LoVo (cell line): ENCODE results near the gene HTR1D.
A peak's percentile ranks its signal among the peaks of the same experiment; 100 is the strongest.
"Not testable (repeated sequence)": the region's sequence is repeated elsewhere in the genome, so short reads cannot be mapped to it uniquely, and the experiment has no call there.

Experiments
- DNase-seq: peaks from one replicate; pipeline ENCODE4 v3.0.0-alpha.2; 2016; ENCODE audit warnings: low spot score

HTR1D gene

DNA sequence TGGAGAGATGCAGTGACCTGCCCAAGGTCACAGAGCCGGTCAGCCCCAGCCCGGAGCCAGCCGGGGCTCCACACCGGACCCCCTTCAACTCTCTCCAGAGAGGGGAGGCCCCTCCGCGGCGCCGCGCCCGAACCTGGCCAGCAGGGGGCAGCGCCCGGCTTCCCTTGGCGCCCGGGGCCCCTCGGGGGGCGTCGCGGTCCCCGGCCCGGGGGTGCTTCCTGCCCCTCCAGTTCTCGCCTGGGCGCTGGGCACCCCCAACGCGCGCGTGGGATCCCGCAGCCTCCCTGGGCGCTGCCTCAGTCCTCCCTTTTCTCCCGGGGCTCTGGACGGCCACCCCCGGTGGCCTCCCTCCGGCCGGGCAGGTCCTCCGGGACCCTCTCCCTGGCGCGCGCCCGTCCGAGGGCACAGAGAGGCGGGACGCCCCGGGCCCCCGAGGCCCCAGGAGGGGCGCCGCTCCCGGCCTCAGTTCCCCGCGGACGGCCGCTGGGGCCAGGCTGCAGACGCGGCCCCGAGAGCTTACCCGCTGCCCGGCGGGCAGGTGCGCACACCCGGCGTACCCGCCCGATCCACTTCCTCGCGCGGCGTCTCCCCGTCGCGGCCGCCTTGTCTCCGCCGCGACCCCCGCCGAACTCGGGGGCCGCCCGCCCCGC is 406 bp downstream of the HTR1D start:
- peak; percentile 19 for DNase-seq

DNA sequence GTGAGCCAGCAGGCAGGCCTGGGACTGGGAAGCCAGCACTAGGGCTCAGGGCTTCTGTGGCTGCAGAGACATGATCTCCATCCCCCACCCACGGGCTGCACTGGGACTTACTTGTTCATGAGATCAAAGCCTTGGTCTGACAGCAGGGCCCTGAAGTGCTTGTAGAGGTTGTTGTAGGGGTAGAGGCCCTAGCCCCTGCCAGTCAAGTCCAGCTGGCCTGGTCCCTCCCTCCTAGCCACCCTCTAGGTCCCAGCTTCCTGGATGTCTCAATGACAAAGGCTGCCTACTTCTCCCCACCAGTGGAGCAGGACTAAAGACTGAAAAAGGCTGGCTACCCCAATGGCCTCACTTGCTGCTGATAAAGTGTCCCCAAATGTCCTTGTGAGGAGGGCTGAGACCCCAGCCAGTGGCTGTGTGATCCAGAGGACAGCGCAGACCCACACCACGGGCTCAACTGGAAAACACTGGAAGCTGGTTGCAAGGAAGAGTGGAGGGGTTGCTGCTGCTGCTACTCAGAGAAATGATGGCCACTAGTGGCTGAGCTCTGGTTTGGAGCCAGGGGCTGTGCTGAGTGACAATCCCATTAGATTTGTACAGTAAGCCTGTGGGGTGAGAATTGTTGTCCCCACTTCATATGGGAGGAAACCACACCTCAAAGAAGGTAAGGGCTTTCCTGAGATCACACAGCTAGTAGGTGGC is 1.4 kb downstream of the HTR1D start:
- no peak for DNase-seq

DNA sequence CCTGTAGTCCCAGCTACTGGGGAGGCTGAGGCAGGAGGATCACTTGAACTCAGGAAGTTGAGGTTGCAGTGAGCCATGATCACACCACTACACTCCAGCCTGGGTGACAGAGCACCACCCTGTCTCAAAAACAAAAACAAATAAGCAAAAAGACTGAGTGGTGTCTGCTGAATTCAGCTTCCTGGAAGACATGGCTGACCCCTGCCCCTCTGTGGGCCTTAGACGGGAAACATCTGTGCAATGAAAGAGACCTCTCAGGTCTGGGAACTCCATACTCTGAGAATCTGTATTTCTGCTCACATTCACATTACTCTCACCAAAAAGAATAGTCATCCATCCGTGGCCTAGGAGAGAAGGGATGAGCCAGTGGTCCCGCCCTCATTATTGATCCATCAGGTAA is 2.0 kb downstream of the HTR1D start:
- no peak for DNase-seq

DNA sequence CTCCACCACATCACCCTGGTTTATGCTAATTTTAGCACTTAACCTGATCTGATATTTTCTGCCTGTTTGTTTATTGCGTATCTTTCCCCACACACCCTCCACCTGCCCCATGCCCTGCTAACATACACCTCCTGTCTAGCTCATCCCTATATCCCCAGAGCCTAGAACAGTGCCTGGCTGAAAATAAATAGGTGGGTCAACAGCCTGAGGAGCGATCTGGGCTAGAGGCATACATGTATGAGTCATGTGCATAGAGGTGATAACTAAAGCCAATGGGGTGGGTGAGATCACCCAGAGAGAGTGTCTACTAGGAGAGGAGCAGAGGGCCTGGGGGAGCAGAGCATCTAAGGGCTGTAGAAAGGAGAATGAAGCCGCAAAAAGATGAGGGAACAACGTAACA is 2.7 kb downstream of the HTR1D start:
- no peak for DNase-seq

DNA sequence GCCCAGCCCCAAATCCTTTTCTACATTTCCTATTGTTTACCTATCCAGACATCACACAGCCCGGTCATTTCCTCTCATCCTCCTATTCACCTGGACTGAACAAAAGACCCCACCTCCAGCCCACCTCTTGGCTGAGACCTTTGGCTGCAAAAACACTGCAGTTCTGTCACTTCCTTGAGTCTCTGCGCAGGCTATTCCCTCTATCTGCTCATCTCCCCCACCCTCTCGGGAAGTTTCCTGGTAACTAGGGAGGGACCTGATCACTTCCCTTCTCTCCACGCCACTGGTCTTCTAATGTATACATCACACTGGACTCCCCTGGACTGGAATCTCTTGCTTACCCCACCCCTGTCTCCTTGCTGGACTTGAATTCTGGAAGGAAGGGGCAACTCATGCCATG is 5.3 kb downstream of the HTR1D start:
- no peak for DNase-seq

DNA sequence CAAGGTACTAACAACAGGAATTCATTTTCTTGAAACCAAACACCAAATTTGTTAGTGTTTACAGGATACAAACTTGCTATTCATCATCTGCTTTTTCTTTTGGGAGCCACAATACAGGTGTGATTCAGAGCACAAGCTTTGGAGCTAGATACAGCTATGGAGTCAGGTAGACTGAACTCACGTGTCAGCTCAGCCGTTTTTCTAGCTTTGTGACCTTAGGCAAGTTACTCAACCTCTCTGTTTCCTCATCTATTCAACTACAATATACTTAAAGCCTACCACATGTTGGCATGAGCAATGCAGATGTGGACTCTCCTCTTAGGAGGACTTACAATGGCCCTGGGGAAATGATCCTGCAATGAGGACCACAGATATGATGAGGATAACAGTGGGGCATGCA is 6.3 kb downstream of the HTR1D start:
- DNase-seq = no peak

DNA sequence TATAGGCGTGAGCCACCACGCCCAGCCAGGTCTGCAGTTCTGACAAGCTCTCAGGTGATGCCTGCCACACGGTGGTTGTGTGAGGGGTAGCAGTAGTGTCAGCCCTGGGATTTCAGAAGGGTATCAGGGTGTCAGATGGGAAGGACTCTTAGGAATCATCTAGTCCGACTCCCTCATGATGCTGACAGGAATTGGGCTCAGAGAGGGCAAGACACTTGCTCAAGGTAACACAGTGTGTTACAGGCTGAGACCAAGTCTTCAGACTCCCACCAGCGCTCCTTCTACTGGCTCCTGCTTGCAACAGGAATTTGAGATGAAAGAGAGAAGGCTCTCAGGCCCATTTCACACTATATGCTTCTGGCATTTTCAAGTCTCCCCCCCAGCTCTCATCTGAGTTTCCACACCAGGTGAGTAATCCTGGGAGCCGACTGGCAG is 6.9 kb downstream of the HTR1D start:
- no peak for DNase-seq

DNA sequence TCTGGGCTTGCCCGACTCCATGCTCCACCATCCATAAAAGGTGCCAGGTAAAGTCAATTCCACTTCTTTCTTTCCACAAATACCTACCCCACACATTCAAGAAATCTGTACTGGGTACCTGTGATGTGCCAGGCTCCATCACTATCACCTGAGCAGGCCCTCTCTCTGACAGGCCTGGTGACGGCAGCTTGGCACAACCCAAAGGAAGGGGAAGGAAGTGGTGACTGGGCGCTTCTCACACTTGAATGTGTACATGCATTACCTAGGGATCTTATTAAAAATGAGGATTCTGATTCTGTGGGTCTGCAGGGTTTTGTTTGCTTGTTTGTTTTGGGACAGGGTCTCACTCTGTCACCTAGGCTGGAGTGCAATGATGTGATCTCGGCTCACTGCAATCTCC is 7.5 kb downstream of the HTR1D start:
- DNase-seq = no peak

DNA sequence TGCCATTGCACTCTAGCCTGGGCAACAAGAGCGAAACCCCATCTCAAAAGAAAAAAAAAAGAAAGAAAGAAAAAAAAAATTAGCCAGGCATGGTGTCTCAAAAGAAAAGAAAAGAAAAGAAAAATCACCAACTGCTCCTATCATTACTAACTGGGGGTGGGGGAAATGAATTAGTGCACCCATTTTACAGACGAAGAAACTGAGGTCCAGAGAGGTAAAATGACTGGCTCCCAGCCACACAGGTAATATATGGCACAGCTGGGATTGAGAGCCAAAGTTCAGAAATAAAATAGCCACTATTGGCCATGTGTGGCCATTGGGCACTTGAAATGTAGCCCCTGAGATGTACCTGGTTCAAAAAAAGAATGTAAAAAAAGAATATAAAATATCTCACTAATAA is 8.8 kb downstream of the HTR1D start:
- DNase-seq = no peak

DNA sequence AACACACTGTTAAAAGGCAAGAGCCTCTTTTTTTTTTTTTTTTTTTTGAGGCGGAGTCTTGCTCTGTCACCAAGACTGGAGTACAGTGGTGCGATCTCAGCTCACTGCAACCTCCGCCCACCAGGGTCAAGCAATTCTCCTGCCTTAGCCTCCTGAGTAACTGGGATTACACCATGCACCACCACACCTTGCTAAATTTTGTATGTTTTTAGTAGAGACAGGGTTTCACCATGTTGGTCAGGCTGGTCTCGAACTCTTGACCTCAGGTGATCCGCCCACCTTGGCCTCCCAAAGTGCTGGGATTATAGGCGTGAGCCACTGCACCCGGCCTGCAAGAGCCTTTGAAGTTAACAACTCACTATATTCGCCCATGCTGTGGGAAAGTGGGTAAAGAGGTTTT is 9.6 kb downstream of the HTR1D start:
- not testable (repeated sequence) for DNase-seq

DNA sequence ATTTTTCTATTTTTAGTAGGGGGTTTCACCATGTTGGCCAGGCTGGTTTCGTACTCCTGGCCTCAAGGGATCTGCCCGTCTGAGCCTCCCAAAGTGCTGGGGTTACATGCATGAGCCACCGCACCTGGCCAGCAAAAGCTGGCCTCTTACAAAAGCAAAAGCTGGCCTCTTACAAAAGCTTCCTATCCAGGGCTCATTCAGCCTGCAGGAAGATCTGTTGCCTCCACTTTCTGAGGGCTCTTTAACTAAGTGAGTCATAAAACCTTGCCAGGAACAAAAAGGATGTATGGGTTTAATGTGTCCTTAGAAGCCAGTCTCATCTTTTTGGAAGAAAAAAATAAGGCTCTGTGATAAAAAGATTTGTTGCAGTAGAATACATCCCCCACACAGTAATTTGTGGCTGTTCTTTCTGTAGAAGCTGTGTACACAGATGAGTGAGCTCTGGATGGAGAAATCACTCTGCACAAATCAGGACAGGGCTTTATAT is 15.0 kb downstream of the HTR1D start:
- no peak for DNase-seq

DNA sequence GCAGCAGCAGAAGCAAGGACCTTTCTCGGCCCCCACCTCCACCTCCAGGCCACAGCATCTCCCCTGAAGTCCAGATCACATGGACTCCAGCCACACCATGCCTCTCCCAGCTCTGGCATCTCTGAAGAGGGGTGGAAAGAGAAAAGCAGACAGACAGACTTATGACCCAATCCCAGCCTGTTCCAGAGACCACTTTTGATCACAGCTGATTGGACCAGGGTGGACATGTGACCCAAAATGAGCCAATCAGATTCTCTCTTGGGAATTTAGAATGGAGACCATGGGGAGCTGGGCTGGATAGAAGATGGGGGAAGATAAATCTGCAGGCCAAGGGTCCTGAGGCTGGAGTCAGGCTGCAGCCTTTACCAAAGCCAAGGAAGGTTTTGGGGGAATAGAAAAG is 16.4 kb downstream of the HTR1D start:
- no peak for DNase-seq

DNA sequence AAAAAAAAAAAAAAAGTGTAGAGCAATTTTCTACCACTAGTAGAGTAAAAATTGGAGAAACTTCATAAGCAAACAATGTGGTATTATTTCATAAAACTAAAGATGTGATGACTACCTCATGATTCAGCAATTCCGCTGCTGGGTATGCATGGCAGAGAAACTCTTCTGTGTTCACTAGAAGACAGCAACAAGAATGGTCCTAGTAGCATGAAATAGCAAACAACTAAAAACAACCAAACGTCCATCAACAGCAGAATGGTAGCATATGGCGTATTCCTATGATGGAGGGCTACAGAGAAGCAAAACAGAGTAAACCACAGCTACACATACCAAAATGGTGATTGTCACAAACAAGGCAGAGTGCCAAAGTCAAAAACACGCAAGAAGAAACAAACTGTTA is 18.9 kb downstream of the HTR1D start:
- no peak for DNase-seq

DNA sequence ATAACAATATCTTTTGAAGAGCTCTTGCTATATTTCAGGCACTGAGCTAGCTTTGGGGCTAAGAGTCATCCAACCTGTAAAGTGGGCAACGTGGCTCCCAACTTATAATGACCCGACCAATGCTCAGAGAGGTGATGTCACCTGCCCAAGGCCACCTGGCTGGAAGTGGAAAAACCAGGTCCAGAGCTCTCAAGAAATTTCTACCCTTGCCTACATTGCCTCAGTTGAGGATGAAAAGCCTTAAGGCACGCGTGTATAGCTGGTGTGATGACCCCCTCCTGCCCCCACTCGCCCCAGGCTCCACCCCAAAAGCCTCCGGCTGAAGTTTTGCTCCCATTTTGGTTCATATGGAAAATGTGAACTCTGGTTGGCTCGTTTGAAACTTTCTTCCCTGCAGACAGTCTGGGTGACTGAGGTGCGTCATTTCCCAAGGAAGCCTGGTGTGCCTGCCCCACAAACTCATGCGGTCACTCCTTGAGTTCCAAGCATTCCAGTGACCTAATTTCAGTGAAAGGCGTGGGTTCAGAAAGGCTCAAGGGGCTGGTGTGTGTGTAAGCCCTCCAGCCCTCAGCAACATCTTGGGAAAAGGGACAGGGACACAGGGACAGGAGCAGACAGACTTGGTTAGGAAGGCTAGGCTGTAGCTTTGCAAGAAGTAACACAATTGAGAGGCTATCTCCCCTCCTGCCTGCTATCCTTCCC is 20.5 kb downstream of the HTR1D start:
- peak; percentile 74 for DNase-seq

DNA sequence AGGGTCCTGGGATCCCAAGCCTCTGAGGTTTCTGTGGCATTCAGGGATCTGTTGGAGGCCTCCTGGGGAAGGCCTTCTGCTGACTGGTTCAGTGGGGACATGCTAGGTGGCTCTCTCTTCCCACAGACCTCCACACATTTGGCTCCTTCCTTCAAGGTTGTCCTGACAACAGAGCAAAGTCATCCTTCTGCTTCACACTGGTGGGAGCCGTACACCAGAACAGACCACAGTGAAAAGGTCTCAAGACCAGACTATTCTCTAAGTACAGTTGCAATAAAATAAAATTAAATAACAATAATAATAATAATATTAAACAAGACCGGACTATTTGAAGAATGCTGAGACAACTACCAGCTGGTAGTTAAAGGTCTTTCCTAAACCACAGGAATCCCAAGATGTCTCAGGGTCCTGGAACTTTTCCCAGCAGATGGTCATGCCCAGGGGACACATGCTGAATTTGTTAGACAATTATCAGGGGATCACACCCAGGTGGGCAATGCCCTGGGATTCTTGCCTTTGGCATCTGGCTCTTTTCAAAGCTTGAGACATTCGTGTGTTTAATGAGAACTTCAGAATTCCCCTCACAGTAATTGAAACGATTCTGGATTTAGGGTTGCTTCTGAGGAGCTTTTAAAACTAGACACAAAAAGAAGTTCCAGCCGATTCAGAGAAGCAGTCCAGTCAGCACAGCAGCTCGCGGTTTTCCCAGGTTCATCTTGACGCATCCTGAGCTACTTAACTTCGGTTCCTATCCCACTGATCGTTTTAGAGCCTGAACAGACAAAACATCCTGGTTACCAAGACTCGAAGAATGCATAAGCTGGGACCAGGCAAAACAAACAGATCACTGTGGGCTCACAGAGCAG is 22.9 kb downstream of the HTR1D start:
- DNase-seq = peak; percentile 24

DNA sequence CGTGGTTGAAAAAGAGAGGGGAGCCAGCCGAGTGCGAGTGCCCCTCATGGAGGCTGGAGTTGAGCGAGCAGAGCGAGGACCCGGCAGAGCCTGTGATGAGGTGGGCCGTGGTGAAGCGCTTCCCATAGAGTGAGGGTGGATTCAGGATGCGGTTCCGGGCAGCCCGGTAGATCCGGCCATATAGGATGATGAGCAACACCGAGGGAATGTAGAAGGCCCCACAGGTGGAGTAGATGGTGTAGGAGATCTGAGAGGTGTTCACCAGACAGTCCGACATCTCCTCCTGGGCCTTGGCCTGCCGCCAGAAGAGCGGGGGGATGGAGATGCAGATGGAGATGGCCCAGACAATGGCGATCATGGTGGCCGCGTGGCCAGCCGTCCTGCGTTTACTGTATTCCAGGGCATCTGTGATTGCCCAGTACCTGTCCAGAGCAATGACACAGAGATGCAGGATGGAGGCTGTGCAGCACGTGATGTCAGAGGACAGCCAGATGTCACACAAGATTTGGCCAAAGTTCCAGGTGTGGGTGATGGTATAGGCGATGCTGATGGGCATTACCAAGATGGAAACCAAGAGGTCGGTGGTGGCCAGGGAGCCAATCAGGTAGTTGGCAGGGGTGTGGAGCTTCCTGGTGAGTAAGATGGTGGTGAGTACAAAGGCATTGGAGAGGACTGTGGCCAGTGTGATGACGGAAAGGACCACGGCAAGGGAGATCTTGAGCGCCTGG is 23.7 kb downstream of the HTR1D start:
- DNase-seq = no peak

DNA sequence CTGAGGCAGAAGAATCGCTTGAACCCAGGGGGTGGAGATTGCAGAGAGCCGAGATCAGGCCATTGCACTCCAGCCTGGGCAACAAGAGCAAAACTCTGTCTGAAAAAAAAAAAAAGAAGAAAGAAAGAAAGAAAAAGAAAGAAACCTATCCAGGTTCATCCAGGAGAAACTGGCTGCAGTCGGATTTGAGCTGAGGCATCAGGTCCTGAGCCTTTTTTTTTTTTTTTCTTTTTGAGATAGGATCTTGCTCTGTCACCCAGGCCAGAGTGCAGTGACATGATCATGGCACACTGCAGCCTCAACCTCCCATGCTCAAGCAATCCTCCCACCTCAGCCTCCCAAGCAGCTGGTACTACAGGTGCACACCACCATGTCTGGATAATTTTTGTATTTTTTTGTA is 26.1 kb downstream of the HTR1D start:
- no peak for DNase-seq

DNA sequence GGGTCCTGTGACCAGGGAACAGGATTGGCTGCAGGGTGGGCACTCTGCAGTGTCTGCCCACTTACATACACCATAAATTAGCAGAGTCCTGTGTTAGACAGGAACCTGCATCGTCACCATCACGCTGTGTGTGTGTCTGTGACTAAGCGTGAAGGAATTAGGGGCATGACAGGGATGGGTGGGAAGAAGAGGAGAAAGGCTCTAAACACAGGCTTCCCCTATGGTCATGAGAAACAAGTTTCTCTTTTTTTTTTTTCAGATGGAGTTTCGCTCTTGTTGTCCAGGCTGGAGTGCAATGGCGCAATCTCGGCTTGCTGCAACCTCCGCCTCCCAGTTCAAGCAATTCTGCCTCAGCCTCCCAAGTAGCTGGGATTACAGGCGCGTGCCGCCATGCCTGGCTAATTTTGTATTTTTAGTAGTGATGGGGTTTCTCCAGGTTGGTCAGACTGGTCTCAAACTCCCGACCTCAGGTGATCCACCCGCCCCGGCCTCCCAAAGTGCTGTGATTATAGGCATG is 28.3 kb downstream of the HTR1D start:
- peak; percentile 87 for DNase-seq

DNA sequence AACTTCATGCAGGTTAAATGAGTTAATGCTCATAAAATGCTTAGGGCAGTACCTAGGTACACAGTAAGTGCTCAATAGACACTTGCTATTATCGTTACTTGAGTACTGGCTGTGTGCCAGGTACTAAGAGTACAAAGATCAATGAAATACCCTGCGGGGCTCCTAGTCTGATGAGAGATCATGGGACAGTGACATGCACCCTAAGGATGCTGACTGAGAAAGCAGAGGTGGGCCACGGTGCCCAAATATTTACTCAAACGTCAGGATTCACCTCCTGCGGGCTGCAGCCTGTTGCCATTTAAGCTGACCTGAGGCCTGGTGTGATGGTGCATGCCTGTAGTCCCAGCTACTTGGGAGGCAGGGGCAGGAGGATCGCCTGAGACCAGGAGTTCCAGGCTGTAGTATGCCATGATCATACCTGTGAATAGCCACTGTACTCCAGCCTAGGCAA is 28.8 kb downstream of the HTR1D start:
- peak; percentile 59 for DNase-seq

DNA sequence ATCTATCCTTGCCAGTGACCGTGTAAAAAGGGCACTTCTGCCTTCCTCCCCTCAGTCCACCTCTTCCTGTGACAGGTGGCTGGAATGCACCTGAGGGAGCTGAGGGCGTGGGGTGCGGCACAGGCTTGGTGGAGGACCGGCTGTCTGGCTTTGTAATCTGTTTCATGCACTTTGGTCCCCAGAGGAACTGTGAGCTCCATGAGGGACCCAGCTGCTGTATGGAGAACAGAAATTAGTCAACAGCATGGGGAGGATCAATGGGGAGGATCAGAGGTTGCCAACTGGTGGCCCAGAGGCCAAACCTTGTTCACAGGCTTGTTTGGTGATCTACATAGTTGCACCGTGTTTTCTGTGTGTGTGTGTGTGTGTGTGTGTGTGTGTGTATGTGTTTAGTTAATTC is 29.7 kb downstream of the HTR1D start:
- DNase-seq = no peak

DNA sequence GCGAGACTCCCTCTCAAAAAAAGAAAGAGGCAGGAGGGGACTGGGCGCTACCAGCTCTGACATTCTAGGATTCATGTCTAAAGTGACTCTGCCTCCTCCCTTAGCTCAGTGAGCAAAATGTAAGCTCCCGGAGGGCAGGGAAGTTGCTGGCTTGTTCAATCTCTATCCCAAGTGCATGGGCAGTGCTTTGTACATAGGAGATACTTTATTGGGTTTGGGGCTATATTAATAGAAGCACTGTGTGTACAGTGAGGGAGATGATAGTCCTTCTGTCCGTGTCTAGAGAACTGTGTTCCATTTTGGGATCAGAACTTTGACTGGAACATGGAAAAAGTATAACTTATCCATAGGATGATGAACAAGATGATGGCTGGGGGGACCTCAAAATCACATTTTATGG is 31.9 kb downstream of the HTR1D start:
- no peak for DNase-seq
